Muscle of back (tissue), 11 donors: ENCODE measurements around the gene LILRA2. TPM values are rescaled to one million over a fixed set of nuclear protein-coding genes. Genes with fewer than 3 reads are reported as not detected.
"Not testable (repeated sequence)": the region's sequence is repeated elsewhere in the genome, so short reads cannot be mapped to it uniquely, and the experiment has no call there.

ENCODE experiments used
- DNase-seq, 3 donors: peaks; one replicate each; pipeline versions ENCODE4 v3.0.0 to v3.0.0-alpha.2; 2013
- polyA plus RNA-seq, 10 donors: library from polyadenylated mRNA; unstranded; fragments of 120-200 nt; gene quantifications; one replicate each; pipeline ENCODE4 v1.2.1, GENCODE V29; 2013; ENCODE audit not compliant: insufficient read length in 10 of 10

Gene LILRA2
- polyA plus RNA-seq, 10 donors, result 0.34 to 1.6 (median 0.91) TPM

- no peak for DNase-seq
These were observed 35.8 kb downstream of the LILRA2 start for GRCh38 chr19:54609356-54609791.

GRCh38 chr19:54612428-54612827 lies 38.8 kb downstream of the LILRA2 start:
- DNase-seq, result no peak

DNA sequence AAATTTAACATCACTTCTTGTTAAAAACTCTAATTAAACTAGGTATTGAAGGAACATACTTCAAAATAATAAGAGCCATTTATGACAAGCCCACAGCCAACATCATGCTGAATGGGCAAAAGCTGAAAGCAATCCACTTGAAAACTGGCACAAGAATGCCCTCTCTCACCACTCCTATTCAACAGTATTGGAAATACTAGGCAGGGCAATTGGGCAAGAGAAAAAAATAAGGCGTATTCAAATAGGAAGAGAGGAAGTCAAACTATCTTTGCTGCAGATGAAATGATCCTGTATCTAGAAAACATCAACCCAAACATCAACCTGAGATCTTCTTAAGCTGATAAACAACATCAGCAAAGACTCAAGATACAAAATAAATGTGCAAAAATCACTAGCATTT lies 41.1 kb downstream of the LILRA2 start:
- DNase-seq, result no peak

DNA sequence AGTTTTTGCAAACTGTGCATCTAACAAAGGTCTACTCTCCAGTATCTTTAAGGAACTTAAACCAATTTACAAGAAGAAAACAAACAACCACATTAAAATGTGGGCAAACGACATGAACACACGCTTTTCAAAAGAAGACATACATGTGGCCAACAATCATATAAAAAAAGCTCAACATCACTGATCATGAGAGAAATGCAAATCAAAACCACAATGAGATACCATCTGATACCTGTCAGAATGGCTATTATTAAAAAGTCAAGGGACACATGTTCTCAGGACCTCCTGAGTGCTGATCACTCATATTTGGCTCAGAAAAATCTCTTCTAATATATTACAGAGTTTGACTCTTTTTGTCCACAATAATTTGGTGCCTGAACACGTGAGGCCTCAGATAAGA lies 42.5 kb downstream of the LILRA2 start:
- DNase-seq, result no peak

DNA sequence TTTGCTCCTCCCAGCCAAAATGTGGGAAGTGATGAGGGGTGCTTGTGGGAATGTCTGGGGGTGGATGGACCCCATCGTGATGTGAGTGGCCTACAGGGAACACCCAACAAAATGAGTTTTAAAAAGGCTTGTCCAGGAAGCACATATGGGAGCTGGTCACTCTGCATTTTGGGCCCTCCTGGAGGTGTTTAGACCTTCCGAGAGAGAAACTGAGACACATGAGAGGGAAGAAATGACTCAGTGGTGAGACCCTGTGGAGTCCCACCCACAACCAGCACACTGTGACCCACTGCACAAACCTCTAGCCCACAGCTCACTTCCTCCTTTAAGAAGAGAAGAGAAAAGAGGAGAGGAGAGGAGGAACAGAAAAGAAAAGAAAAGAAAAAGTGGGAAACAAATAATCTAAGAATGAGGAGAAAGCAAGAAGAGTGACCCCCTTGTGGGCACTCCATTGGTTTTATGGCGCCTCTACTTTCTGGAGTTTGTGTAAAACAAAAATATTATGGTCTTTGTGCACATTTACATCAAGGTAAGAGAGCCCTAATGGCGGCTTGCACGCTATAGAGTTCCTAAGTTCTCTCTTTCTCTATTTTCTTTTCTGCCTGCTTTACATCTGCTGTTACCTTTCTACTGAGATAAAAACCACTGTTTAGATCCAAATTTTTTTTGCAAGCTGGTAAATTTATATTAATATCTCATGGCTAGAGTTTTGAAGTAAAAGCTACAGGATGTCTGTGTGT lies 43.4 kb downstream of the LILRA2 start:
- DNase-seq, result no peak

DNA sequence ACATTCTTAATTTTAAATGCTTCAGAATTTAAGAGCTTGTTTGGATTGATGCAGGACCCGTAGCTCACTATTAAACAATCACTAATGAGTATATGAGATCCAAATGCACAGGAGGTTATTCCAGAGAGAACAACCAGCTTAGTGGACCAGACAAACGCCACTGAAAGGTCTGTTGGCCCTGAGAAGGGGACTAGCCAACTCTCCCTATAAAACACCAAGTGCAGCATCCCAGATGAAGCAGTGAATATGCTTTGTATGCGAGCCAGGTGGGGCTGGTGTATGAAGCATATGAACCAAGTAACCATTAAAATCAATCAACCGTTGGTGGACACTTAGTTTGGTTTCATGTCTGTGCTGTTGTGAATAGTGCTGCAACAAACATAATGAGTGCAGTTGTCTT lies 46.9 kb downstream of the LILRA2 start:
- DNase-seq, result no peak

- no peak for DNase-seq
These were observed 48.8 kb downstream of the LILRA2 start for GRCh38 chr19:54622431-54622830.

GRCh38 chr19:54624234-54624633 lies 50.6 kb downstream of the LILRA2 start:
- DNase-seq, result not testable (repeated sequence)

DNA sequence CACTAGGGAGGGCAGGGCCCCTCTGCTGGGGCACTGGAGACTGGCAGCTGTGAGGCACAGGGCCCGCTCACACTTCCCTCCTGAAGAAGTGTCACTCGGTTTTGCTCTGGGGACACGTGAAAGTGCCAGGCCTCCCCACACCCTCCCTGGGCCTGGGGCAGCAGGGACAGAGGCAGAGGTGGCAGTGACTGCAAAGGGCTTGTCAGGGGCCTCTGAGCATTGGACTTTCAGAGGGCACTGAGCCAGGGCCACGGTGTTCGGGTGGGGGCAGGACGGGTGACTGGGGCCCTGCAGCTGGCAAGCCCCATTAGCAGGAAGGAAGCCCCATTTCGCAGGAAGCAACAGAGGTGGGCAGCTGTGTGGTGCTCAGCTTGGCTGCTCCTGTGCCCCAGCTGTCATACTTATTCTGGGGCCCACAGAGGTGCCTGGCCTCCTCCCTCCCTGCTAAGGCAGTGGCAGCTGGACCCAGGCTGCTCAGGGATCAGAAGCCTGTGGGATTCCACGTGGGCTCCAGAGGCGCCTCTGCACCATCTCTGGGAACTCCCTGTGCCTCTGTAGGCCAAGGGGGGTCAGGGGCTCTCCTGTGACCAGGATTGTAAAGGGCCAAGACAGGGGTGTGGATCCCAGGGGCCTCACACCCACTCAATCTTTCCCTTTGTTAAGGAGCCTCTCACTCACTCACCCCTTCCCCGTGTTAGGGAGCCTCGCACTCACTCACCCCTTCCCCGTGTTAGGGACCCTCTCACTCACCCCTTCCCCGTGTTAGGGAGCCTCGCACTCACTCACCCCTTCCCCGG lies 51.5 kb downstream of the LILRA2 start:
- DNase-seq, result not testable (repeated sequence)

DNA sequence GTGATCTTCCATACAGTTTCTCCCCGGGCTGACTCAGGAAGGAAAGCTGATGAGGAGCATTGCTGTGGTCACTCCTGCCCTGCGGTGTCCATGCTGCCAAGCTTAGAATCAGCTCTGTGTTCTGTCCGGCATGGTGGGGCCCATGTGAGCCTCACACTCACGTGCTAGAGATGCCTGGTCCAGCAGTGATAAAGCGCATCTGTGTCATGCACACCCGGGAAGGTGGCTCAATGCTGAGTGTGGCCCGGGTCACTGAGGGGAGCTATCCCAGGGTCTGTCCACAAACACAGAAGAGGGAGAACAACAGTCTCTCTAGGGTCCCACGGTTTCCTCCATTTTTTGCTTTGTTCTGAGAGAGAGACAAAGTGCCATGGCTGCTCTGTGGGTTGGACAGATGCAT lies 53.2 kb downstream of the LILRA2 start:
- no peak for DNase-seq

DNA sequence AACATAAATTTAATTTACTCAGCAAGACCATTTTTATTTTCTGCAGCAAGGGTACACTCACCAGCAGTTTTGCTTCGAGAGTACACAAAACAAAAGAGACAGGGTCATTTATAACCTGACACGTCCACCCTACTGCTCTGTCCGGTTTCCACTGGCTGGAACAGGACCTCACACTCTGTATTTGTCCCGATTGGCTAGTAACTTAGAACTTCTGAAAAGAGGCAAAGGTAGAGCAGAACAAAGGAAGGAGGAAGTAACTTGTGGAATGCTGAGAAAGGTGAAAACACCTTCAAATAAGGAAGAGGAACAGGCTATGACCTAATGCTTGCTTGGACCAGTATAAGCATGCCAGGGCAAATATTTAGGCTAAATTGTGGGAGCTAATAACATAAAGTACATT lies 54.3 kb downstream of the LILRA2 start:
- DNase-seq, result not testable (repeated sequence)

GRCh38 chr19:54630262-54630661 lies 56.7 kb downstream of the LILRA2 start, which contains the start of gene LILRB1:
Gene LILRB1 (plus strand): TSS chr19:54630484. CDS start chr19:54631074, 590 bp downstream.
- peak in 1 of 3 donors; percentile 10 for DNase-seq

GRCh38 chr19:54630782-54631181 lies 57.2 kb downstream of the LILRA2 start:
- DNase-seq, result peak in 1 of 3 donors; percentile 12

DNA sequence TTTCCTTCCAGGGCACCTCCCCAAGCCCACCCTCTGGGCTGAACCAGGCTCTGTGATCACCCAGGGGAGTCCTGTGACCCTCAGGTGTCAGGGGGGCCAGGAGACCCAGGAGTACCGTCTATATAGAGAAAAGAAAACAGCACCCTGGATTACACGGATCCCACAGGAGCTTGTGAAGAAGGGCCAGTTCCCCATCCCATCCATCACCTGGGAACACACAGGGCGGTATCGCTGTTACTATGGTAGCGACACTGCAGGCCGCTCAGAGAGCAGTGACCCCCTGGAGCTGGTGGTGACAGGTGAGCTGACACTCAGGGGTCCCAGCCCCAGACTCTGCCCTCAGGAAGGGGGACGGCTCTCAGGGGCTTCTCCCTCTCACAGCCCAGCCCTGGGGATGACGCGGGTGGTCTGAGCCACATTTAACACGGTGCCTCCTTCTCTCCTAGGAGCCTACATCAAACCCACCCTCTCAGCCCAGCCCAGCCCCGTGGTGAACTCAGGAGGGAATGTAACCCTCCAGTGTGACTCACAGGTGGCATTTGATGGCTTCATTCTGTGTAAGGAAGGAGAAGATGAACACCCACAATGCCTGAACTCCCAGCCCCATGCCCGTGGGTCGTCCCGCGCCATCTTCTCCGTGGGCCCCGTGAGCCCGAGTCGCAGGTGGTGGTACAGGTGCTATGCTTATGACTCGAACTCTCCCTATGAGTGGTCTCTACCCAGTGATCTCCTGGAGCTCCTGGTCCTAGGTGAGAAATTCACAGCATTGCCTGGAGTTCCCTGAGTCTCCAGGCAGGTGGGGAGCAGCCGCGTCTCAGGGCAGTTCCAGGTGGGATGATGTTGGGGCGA lies 58.1 kb downstream of the LILRA2 start:
- DNase-seq, result not testable (repeated sequence)

DNA sequence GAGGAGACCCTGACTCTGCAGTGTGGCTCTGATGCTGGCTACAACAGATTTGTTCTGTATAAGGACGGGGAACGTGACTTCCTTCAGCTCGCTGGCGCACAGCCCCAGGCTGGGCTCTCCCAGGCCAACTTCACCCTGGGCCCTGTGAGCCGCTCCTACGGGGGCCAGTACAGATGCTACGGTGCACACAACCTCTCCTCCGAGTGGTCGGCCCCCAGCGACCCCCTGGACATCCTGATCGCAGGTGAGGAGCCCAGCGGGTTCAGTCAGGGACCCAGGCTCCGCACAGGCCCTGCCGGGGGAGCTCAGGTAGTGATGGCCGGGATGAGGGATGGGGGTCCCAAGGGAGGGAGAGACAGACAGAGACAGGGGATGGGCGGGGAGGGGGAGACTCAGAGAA lies 58.9 kb downstream of the LILRA2 start:
- not testable (repeated sequence) for DNase-seq

- no peak for DNase-seq
These were observed 59.8 kb downstream of the LILRA2 start for GRCh38 chr19:54633401-54633800.

- not testable (repeated sequence) for DNase-seq
These were observed 62.5 kb downstream of the LILRA2 start for GRCh38 chr19:54636081-54636480.

DNA sequence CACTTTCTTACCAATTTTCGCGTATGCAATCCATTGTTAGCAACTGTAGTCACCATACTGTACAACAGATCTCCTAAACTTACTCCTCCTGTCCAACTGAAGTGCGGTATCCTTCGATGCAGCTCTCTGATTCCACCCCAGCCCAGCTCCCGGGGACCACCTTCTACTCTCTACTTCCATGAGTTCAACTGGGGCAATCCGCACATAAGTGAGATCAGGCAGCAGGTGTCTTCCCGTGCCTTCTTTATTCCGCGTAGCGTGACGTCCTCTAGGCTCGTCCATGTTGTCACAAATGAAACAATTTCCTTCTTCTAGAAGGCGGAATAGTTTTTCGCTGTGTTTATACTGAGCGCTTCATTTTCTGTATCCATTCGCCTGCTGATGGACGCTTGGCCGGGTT lies 65.1 kb downstream of the LILRA2 start:
- DNase-seq, result no peak
